ENCODE data around the gene DGCR6.
"Not testable (repeated sequence)": the region's sequence is repeated elsewhere in the genome, so short reads cannot be mapped to it uniquely, and the experiment has no call there.

DGCR6 gene

GRCh38 chr22:18905540-18906409 lies at the start of gene DGCR6:
TSS of gene DGCR6 (plus strand) at chr22:18906320. CDS start at chr22:18906375, 55 bp downstream.
- DNase-seq (ENCODE audit: low read depth in 2 of 2): no peak

GRCh38 chr22:18859314-18859713 lies 46.8 kb upstream of the DGCR6 start:
- not testable (repeated sequence) for DNase-seq (ENCODE audit: low read depth in 2 of 2)

GRCh38 chr22:18881260-18881659 lies 24.9 kb upstream of the DGCR6 start:
- DNase-seq (ENCODE audit: low read depth in 2 of 2): peak; percentile 14 to 54

- not testable (repeated sequence) for DNase-seq (ENCODE audit: low read depth in 2 of 2)
These were observed 21.7 kb upstream of the DGCR6 start for GRCh38 chr22:18884465-18884864.

- DNase-seq (ENCODE audit: low read depth in 2 of 2): no peak
These were observed 18.0 kb upstream of the DGCR6 start for GRCh38 chr22:18888115-18888514.

GRCh38 chr22:18890510-18891192 lies 15.5 kb upstream of the DGCR6 start:
- not testable (repeated sequence) for DNase-seq (ENCODE audit: low read depth in 2 of 2)

GRCh38 chr22:18893775-18894174 lies 12.3 kb upstream of the DGCR6 start:
- not testable (repeated sequence) for DNase-seq (ENCODE audit: low read depth in 2 of 2)

- DNase-seq (ENCODE audit: low read depth in 2 of 2): peak in 1 of 2 donors; percentile 1
These were observed 10.0 kb upstream of the DGCR6 start for GRCh38 chr22:18896037-18896657.

GRCh38 chr22:18906410-18906745 lies 258 bp downstream of the DGCR6 start:
- DNase-seq (ENCODE audit: low read depth in 2 of 2): not testable (repeated sequence)

GRCh38 chr22:18906896-18907295 lies 776 bp downstream of the DGCR6 start:
- no peak for DNase-seq (ENCODE audit: low read depth in 2 of 2)

GRCh38 chr22:18909556-18909955 lies 3.4 kb downstream of the DGCR6 start:
- DNase-seq (ENCODE audit: low read depth in 2 of 2): no peak

GRCh38 chr22:18911535-18911934 lies 5.4 kb downstream of the DGCR6 start:
- not testable (repeated sequence) for DNase-seq (ENCODE audit: low read depth in 2 of 2)

- not testable (repeated sequence) for DNase-seq (ENCODE audit: low read depth in 2 of 2)
These were observed 6.3 kb downstream of the DGCR6 start for GRCh38 chr22:18912264-18912946.

- DNase-seq (ENCODE audit: low read depth in 2 of 2): not testable (repeated sequence)
These were observed 8.4 kb downstream of the DGCR6 start for GRCh38 chr22:18914558-18914957.

GRCh38 chr22:18915550-18915949 lies 9.4 kb downstream of the DGCR6 start:
- not testable (repeated sequence) for DNase-seq (ENCODE audit: low read depth in 2 of 2)

GRCh38 chr22:18917818-18918217 lies 11.7 kb downstream of the DGCR6 start:
- not testable (repeated sequence) for DNase-seq (ENCODE audit: low read depth in 2 of 2)

- not testable (repeated sequence) for DNase-seq (ENCODE audit: low read depth in 2 of 2)
These were observed 14.3 kb downstream of the DGCR6 start for GRCh38 chr22:18920257-18920902.

GRCh38 chr22:18925368-18926064 lies 19.4 kb downstream of the DGCR6 start:
- DNase-seq (ENCODE audit: low read depth in 2 of 2): no peak

- DNase-seq (ENCODE audit: low read depth in 2 of 2): no peak
These were observed 20.9 kb downstream of the DGCR6 start for GRCh38 chr22:18927020-18927419.

GRCh38 chr22:18927573-18927972 lies 21.5 kb downstream of the DGCR6 start:
- DNase-seq (ENCODE audit: low read depth in 2 of 2): no peak

- DNase-seq (ENCODE audit: low read depth in 2 of 2): no peak
These were observed 23.3 kb downstream of the DGCR6 start for GRCh38 chr22:18929459-18929858.

Data from stimulated activated CD4-positive, alpha-beta T cell treated with anti-CD3 and anti-CD28 coated beads, Interleukin-15, amount 100 ng/mL, for 48 hours (primary cell).